DMS114 treated with DMSO at 0.1 percent for 48 hours (cell line): ENCODE results near the gene PANX2.

Source experiments
- DNase-seq: peaks from one replicate; lab custom pipeline; 2025; ENCODE audit not compliant: unreplicated experiment; lab: John Stamatoyannopoulos, UW

Gene PANX2

DNA sequence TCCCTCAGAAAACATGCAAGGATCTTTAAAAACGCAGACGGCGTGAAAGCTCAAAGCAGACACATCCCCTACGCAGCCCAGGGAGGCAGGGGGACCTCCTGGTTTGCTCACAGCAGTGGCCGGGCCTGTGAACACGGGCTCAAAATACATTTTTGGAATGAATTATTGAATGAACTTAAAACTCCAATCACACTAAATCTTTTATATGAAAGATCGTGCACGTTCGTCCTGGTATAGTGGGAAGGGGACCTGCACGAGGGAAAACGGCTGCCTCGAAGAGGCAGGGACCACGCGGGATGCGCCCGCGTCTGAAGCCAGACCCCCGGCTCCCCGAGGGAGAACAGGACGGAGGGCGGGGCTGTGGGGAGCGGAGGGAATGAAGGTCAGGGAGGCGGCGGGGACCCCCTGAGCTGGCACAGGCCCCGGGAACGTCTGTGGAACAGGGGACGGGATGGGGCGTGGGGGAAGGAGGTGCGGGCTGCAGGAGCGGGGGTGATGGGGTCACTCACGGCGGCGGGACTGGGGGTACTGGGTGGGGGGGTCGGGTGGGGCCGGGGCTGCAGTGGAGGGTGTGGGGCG, 1.3 kb upstream of the PANX2 start:
- DNase-seq = no peak

DNA sequence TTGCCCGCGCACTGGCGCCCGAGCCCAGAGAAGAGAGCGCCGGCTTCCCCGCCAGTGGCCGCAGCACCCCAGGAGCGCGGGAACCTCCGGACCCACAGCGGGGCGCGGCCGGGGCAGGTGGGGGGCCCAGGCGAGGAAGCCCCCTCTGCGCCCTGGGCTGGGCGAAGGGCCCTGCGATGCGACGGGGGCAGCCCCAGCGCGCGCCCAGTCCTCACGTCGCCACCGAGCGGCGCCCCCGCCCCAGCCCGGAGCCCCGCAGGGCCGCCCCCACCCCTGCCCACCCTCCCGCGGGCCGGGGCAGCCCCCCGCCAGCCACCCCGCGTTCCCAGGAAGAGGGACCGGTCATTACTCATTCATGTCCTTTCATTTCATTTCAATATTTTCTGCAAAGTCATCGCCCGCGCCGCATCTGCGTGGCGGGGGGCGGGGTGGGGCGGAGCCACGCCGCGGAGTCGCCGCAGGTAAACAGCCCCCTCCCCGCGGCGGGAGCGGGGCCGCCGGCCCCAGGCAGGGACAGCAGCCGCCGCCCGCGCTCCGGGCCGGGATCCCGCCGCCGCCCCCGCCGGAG, 673 bp upstream of the PANX2 start:
- no peak for DNase-seq

DNA sequence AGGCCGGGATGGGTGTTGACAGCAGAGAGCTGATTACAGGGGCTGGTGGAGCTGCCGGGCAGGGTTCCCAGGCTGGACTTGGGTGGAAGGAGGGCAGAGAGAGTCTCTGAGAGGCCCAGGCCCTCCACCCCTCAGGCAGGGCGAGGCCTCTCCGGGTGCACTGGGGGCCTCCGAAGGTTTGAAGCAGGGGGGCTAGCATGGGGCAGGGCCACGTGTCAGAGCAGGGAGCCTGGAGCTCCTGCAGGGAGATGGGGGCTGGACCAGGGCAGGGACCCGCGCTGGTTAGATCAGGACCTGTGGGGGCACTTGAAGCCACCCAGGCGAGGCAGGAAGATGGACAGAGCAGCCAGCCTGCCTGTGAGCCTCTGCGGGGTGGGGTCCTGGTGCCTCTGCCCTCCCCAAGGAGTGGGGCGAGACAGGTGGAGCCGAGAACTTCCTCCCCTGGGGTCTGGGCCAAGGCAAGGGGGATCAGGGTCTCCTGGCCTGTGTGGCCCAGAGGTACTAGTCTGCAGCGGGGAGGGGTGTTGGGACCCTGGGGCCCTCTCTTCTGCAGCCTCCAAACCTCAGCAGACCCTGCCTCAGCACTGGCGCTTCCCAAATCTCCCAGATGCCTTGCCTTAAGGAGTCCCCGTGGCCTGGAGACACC, 911 bp downstream of the PANX2 start:
- no peak for DNase-seq

DNA sequence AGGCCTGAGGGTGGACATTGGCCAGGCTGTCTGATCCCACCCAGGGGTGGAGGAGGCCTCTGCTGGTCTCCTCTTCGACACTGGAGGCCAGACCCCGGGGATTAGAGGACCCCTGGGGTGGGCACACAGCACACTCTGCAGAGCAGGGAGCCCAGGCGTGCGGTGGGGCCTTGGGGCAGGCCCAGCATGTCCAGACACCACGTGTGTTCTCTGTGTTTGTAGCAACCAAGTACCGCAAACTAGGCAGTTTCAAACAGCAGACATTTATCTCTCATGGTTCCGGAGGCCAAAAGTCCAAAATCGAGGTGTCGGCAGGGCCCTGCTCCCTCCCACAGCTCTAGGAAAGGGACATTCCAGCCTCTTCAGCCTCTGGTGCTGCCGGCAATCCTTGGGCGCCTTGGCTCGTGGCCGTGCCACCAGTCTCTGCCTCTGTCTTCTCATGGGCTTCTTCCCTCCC, 1.5 kb downstream of the PANX2 start:
- DNase-seq = no peak

DNA sequence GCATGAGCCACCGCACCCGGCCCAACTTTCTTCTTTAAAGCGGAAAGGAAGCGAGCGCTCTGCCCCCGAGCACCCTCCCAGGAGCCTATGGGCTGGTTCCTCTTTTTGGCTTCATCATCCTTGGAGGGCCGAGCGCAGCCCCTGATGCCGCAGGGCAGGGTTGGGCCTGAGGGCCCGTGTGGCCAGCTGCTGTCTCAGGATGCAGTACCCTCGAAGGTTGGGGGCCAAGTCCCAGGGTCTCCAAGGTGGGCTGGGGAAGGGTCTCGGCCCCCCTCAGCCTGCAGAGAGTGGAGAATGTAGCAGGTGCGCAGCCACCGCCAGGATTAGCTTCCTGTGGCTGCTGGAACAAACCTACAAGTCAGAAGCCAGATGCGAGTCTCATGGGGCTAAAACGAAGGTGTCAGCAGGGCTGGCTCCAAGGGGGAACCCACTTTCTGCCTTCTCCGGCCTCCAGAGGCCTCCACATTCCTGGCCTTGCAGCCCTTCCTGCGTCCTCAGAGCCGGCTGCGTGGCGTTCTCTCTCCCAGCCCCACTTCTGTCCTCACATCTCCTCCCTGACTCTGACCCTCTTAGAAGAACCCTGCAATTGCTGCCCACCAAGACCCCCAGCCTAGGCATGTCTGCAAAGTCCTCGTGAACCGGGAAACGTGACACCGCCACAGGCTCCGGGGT, 2.9 kb downstream of the PANX2 start:
- no peak for DNase-seq

DNA sequence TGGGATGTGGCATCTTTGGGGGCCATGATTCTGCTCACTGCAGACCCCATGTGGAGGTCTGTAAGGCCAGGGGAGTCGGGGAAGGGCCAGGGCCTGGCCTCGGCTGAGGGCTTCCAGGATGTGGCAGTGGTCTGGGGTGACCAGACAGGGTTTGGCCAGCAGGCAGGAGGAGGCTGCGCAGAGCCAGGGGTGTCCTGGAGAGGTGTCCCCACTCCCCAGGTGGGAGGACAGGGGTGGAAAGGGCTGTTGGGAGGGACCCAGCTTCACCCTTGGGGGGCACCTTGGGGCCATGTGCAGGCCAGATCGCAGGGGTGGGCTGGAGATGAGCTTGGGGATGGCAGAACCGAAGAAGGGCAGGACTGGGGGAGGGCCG, 3.4 kb downstream of the PANX2 start:
- DNase-seq = no peak

DNA sequence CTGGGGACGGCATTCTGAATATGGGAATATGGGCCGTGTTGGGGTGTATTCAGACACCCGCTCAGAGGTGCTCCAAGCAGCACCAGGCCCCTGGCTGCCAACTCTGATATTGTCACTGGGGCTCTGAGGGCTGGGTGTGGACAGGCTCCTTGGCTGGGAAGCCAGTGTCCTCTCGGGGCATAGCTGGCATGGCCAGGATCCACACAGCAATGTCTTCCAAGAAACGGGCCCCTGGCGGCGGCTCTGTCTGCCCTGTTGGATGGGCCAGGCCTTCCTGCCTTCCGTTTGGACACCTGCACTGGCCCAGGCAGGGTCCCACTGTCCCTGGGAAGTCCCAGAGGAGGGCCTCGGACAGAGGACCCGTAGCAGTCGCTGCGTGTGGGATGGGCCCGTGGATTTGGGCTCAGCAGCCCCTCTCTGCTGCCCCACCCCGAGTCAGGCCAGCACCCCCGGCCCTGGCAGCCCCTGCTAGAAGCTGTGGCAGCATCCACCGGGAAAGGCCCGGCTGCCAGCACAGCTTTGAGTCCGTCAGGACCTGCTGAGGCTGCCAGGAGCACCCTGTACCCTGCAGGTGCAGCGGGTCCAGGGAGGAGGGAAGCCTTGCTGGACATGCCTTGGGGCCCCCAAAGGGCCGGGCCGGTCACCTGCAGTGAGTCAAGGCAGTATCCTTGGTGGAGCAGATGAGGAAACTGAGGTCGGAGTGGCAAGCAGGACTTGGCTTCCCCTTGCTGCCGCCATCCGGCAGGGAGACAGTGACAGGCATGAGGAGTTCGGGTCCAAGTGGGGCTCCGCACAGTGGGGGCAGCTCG, 4.1 kb downstream of the PANX2 start:
- no peak for DNase-seq

DNA sequence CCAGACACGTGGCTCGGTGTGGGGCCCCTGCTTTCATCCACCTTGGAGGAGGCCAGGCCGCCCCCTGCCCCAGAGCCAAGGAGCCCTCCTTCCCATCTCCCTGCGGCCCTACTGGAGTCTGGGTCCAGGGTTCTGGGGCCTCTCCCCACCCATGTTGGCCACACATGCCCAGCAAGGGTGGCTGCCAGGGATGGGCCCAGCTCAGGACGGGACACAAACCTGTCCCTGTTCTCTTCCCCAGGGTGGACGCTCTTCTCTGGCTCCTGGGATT, 4.6 kb downstream of the PANX2 start:
- DNase-seq = no peak

DNA sequence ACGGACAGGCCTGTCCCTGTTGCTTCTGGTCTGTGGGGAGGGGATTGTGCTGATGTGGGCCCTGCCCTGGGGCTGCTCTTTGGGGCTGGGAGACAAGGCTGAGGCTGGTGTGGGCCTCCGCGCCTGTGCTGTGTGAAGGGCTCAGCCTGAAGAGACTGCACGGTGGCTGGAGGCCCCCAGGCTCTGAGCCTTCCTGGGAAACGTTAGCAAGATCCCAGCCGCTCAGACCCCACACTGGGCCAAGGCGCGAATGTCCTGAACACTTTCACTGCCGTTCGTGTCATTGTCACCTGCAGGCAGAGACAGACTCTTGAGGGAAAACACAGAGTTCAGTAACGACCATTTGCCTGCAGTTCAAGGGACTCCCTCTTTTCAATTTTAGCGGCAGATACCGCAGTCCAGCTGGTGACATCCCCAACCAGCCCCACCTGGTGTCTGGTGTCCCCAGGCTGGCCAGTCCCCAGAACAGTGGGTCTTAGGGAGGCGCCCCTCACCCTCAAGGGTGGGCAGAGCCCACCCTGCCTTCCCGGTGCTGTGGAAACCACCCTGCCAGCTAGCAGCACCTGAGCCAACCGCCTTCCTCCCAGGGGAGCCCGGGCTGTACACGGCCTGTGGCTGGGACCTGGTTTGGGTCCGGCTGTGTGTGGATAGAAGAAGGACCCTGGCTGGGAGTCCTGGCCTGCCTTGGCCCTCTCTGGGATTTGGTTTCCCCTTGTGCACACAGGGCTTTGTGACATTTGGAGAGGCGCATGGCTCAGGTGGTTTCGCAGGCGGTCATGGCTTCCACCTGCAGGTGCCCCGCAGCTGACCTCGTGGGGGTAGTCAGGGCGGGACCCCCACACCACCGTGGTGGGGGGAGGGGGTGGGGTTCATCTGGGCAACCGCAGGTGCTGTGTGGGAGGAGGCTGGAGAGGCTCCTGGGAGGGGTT, 5.7 kb downstream of the PANX2 start:
- DNase-seq = no peak

DNA sequence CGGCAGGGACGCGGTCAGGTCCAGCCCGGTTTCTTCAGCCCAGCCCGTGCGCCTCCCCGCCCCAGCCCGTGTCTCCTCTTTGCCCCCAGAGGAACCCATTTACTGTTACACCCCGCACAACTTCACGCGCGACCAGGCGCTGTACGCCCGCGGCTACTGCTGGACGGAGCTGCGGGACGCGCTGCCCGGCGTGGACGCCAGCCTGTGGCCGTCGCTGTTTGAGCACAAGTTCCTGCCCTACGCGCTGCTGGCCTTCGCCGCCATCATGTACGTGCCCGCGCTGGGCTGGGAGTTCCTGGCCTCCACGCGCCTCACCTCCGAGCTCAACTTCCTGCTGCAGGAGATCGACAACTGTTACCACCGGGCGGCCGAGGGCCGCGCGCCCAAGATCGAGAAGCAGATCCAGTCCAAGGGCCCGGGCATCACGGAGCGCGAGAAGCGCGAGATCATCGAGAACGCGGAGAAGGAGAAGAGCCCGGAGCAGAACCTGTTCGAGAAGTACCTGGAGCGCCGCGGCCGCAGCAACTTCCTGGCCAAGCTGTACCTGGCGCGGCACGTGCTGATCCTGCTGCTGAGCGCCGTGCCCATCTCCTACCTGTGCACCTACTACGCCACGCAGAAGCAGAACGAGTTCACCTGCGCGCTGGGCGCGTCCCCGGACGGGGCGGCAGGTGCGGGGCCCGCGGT, 6.5 kb downstream of the PANX2 start:
- DNase-seq = no peak

DNA sequence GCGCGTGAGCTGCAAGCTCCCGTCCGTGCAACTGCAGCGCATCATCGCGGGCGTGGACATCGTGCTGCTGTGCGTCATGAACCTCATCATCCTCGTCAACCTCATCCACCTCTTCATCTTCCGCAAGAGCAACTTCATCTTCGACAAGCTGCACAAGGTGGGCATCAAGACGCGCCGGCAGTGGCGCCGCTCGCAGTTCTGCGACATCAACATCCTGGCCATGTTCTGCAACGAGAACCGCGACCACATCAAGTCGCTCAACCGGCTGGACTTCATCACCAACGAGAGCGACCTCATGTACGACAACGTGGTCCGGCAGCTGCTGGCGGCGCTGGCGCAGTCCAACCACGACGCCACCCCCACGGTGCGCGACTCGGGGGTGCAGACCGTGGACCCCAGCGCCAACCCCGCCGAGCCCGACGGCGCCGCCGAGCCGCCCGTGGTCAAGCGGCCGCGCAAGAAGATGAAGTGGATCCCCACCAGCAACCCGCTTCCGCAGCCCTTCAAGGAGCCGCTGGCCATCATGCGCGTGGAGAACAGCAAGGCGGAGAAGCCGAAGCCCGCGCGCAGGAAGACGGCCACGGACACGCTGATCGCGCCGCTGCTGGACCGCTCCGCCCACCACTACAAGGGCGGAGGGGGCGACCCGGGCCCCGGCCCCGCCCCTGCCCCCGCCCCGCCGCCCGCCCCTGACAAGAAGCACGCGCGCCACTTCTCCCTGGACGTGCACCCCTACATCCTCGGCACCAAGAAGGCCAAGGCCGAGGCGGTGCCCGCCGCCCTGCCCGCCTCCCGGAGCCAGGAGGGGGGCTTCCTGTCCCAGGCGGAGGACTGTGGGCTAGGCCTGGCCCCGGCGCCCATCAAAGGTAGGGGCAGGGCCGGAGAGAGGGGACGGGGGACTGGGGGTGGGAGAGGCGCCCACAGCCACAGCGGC, 7.3 kb downstream of the PANX2 start:
- no peak for DNase-seq

DNA sequence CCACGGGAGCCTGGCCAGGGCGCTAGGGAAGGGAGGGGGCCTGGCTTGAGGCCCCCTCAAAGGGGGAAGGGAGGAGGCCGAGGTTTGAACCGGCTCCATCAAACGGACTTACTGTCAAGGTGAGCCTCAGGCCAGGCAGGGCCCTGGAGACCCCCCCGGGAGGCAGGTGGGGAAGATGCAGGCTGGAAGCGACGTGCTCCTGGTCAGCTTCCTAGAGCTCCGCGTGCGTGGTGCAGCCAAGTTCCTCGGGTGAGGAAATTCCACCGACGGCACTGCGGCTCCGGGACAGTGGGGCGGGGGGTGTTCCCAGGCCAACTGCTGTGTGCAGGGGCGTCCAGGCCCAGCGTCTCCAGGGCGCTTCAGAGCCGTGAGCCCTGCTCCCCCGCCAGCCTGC, 7.9 kb downstream of the PANX2 start:
- no peak for DNase-seq

DNA sequence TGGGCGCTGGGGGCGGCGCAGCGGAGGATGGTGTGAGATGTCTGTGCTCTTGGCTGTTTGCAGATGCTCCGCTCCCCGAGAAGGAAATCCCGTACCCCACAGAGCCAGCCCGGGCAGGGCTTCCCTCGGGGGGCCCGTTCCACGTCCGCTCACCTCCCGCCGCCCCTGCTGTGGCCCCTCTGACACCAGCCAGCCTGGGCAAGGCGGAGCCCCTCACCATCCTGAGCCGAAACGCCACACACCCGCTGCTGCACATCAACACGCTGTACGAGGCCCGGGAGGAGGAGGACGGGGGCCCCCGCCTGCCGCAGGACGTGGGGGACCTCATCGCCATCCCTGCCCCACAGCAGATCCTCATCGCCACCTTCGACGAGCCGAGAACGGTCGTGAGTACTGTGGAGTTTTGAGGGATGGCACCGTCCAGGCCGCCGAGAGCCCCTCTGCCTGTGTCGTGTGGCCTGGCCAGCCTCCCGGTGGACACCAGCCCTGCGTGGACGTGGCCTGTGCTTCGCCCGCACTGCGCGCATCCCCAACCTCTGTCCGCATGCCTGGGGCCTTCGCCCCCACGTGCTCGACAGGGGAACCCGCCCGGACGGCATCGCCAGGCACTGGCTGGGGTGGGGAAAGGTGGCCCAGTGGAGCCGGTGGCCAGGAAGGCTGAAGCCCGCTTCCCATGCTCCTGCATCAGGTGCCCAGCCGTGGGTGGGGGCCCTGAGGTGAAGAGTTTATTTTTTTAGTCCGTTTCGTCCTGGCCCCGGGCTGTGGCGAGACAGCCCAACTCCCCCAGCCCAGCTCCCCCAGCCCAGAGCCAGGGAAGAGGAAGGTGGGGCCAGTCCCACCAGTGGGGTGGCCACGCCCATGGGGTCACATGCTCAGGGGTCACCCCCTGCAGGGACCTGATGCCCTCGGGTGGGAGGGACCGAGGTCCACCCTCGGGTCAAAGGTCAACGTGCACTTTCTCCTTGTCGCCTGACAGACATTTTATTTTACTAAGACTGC, 8.6 kb downstream of the PANX2 start:
- no peak for DNase-seq

DNA sequence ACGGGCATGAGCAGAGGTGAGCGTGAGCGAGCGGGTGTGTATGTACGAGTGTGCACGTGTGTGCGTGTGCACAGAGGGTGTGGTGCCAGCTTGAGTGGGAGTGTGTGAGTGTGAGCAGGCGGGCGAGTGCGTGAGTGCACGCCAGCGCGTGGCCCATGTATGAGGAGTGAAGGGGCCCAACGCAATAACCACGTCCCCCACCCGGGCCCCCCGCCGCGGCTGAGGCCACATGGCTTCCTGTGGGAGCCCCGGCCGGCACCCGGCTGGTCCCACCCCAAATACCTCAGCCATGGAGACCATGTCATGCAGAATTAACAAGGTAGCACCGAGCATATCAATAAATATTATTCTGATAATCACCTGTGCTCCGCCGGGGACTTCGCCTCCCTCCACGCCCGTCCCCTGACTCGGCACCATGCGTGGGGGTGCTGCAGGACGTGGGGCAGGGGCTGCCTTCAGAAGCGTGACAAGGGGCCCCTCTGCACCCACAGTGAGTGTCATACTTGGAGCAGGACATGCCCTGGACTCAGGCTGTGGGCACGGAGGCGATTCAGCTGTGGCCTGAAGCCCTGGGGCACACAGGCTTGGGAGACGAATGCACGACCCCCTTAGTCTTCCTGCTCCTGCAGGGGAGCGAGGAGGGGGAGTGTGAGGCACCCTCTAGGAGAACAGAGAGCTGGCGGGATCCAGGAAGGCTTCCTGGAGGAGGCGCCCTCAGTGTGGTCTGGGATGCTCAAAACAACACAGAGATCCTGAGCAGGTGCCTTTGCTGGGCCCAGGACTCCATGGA, 9.6 kb downstream of the PANX2 start:
- DNase-seq = no peak

DNA sequence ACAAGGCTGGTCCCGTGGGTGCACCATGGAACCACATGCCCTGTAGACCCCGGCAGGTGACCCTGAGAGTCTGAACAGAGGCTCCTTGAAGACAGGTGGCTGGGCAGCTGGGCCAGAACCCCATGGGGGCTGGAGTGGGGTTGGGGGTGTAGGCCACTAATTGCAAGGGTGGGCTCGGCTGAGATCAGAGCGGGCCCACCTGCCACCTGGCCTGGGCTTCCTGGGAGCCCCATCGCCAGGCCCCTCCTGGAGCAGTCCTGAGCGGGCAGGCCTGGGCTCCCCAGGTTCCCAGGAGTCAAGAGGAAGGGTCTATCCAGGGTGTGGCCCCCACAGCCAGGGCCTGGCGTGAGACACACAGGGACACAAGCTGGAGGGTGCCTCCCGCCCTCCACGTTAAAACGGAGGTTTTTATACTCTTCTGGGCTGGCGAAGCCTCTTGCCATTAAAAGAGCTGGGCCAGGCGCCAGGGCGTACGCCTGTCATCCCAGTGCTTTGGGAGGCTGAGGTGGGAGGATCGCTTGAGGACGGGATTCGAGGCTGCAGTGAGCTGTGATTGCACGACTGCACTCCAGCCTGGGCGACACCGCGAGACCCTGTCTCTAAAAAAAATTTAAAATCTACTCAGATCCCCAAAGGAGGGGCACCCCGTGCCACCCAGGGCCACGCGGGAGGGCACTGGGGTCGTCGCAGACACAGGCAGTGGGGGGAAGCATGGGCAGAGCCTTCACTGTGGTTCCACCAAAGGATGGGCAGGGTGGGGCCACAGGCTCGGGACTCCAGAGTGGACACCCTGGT, 10.4 kb downstream of the PANX2 start:
- no peak for DNase-seq
